Measurements from ENCODE around the gene GTF2IRD1.
"Not testable (repeated sequence)": the region's sequence is repeated elsewhere in the genome, so short reads cannot be mapped to it uniquely, and the experiment has no call there.

The GTF2IRD1 gene

DNA sequence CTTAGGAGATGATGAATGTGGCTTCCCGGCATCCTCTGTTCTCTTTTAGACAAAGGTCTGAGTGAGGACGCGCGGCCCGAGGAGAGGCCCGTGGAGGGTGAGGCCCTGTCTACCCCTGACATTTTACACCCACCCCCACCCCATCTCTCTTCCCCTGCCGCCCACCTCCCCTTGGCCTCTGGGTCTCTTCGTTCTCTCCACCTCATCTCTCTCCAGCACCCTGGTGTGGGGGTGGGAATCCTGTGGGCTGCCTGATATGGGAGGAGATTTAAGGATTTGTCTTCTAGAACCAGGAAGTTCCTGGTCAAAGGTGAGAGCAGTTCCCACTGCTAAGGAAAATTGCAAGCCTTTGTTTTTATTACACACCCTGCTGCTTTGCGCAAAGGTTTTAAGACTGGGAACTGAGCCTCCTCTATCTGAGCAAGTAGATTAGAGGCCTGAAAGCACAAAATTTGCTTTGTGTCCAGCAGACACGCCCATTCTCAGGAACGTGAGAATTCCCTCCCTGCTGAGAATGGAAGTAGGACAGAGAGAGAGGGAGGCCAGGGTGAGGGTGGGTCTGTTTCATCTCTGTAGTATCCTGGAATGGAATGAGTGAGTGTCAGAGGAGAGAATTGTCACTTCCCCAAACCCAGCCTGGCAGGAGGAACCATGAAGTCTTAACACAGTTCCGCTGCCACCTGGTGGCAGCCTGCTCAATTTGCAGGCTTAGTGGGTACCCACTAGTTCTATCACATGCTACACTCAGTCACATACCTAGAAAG lies 91.2 kb downstream of the GTF2IRD1 start:
- H3K27ac Mint-ChIP-seq, result no peak overlapping the region
- ATAC-seq (ENCODE audit: low read depth) (no peak), DNase-seq (ENCODE audit: low spot score in 2 of 2) (no peak)
- H3K36me3 Mint-ChIP-seq, result no peaks in the 10 kb centered on the region
- H3K27me3 Mint-ChIP-seq, result peaks cover 2% of the 10 kb centered on the region
- H3K4me3 Mint-ChIP-seq, result no peak overlapping the region
- H3K9me3 Mint-ChIP-seq, result peaks cover 2% of the 10 kb centered on the region
- H3K4me1 Mint-ChIP-seq, result no peaks in the 10 kb centered on the region

DNA sequence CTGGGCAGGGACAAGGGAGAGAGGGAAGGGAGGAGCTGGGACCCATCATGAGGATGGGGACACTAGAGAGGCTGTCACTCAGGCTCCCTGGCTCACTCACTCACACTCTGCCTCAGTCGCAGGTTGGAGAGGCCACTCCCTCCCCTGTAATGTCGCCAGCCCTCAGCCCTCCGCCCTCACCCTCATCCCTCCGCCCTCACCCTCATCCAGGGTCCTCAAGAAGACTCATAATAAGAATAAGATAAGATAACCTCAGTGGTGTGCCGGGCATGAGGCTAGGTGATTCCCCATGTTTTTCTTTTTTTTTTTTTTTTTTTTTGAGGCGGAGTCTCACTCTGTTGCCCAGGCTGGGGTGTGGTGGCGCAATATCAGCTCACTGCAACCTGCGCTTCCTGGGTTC lies 92.2 kb downstream of the GTF2IRD1 start:
- Mint-ChIP-seq H3K27me3 (peaks cover 2% of the 10 kb centered on the region), H3K9me3 (peaks cover 2% of the 10 kb centered on the region), H3K4me1 (no peaks in the 10 kb centered on the region), H3K4me3 (no peak overlapping the region), H3K27ac (no peak overlapping the region), H3K36me3 (no peaks in the 10 kb centered on the region)
- ATAC-seq (ENCODE audit: low read depth) (no peak), DNase-seq (ENCODE audit: low spot score in 2 of 2) (no peak)

DNA sequence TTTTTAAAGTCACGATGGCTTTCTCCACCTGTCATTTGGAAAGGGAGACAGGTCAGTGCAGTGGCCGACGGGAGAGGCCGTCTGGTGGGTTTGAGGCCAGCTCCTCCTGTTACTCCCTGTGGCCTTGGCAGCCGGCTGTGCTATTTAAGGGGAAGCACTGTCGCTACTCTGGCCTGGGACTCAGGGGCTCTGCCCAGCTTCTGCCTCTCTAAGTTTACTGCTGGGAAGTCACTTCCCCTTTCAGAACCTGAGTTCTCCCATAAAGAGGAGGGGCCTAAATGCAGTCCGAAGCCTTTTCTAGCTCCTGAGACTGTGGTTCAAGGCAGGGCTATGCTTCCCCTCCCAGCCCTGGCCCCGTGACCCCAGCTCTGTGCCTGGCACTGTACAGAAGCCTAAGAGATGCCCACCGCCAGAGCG lies 99.9 kb downstream of the GTF2IRD1 start:
- not testable (repeated sequence) for H3K9me3 Mint-ChIP-seq; H3K4me3 Mint-ChIP-seq; H3K27me3 Mint-ChIP-seq; H3K4me1 Mint-ChIP-seq; H3K27ac Mint-ChIP-seq; DNase-seq (ENCODE audit: low spot score in 2 of 2); H3K36me3 Mint-ChIP-seq
- ATAC-seq (ENCODE audit: low read depth), result peak; percentile 96

DNA sequence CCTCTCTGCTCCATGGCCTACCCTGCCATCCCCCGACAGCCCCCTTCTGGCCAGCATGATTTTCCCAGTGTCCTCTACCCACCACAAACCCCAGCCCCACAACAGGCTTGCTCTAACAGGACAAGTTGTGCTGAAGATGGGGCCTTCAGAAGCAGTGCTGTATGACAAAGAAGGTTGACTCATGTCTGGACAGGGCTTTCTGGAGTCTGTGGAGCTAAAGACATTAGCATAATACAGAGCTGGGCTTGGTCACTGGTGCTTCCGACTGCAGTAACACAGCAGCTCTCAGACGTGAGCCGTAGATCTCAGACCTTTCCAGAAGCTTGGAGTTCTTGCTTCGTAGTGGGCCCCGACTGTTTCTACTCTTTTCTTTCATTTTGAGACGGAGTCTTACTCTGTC lies 100.5 kb downstream of the GTF2IRD1 start:
- Mint-ChIP-seq H3K27ac (no peak overlapping the region), H3K27me3 (no peaks in the 10 kb centered on the region), H3K9me3 (no peaks in the 10 kb centered on the region), H3K36me3 (no peaks in the 10 kb centered on the region), H3K4me3 (no peak overlapping the region), H3K4me1 (peaks cover 5% of the 10 kb centered on the region)
- no peak for ATAC-seq (ENCODE audit: low read depth)
- DNase-seq (ENCODE audit: low spot score in 2 of 2), result no peak

DNA sequence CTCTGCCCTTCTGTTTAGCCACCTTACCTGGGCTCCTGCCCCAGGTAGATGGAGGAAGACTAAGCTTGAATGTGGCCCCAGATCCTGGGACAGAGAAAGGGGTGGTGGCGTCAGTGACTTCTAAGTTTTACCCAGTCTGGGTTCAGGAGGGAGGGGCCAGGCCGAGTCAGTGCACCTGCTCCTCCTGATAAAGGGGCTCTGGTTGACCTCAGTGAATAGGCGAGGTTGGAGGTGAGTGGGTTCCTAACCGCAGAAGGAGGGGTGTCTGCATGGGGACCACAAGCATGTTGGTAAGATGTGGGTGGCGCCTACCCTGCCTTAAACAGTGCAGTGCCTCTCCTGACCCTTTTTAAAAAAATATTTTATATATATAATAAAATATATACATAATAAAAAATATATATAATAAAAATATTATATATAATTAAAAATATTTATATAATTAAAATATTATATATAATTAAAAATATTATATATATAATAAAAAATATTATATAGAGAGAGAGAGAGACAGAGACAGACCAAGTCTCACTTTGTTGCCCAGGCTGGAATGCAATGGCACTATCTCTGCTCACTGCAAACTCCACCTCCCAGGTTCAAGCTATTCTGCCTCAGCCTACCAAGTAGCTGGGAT lies 106.5 kb downstream of the GTF2IRD1 start:
- no peaks in the 10 kb centered on the region for H3K36me3 Mint-ChIP-seq
- no peaks in the 10 kb centered on the region for H3K9me3 Mint-ChIP-seq
- H3K27me3 Mint-ChIP-seq, result peaks cover 2% of the 10 kb centered on the region
- H3K4me3 Mint-ChIP-seq, result no peak overlapping the region
- no peak for DNase-seq (ENCODE audit: low spot score in 2 of 2)
- H3K27ac Mint-ChIP-seq, result no peak overlapping the region
- ATAC-seq (ENCODE audit: low read depth), result no peak
- no peaks in the 10 kb centered on the region for H3K4me1 Mint-ChIP-seq

DNA sequence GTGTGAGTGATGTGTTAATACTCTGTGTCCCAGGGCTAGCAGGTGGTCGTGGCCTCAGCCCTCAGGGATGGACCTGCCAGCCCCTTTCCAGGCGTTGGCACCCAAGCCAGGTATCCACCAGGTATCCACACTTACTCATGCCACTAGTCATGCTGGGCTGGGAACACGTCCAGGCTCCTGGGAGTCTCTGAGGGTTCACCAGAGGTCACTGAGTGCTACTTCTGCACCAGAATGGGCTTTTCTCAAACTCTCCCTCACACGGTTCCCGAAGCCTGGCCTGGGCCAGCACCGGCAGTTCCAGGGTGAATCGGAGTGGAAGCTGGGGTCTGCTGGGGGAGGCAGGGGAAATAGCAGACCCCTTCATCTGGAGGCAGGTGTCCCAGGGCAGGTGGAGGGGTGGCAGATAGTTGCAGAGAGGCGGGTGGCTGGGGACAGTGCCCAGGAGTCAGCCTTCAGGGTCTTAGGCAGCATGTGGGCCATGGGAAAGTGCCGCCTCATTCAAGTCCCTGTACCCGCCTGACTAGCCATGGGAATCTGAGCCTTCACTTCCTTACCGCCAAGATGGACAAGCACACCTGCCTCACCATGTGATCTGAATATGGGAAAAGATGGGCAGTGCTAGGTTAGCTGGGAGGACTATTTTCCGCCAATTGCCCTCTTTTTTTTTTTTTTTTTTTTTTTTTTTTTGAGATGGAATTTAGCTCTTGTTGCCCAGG lies 108.3 kb downstream of the GTF2IRD1 start:
- no peak for DNase-seq (ENCODE audit: low spot score in 2 of 2)
- H3K4me1 Mint-ChIP-seq, result no peaks in the 10 kb centered on the region
- no peaks in the 10 kb centered on the region for H3K36me3 Mint-ChIP-seq
- ATAC-seq (ENCODE audit: low read depth), result no peak
- H3K27me3 Mint-ChIP-seq, result peaks cover 2% of the 10 kb centered on the region
- no peak overlapping the region for H3K4me3 Mint-ChIP-seq
- H3K9me3 Mint-ChIP-seq, result no peaks in the 10 kb centered on the region
- H3K27ac Mint-ChIP-seq, result no peak overlapping the region

DNA sequence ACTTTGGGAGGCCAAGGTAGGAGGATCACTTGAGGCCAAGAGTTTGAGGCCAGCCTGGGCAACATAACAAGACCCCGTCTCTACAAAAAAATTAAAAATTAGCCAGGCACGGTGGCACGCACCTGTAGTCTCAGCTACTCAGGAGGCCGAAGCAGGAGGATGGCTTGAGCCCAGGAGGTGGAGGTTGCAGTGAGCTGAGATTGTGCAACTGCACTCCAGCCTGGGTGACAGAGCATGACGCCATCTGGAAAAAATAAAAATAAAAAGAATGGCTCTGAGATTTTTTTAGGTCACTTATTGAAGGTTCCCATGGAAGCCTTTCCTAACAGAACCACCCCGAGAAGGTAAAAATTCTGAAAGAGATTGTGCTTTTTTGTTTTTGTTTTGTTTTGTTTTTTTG lies 109.9 kb downstream of the GTF2IRD1 start:
- not testable (repeated sequence) for H3K27ac Mint-ChIP-seq; H3K4me3 Mint-ChIP-seq; H3K4me1 Mint-ChIP-seq; H3K36me3 Mint-ChIP-seq; DNase-seq (ENCODE audit: low spot score in 2 of 2); H3K9me3 Mint-ChIP-seq; ATAC-seq (ENCODE audit: low read depth)
- H3K27me3 Mint-ChIP-seq, result peaks cover 10% of the 10 kb centered on the region

DNA sequence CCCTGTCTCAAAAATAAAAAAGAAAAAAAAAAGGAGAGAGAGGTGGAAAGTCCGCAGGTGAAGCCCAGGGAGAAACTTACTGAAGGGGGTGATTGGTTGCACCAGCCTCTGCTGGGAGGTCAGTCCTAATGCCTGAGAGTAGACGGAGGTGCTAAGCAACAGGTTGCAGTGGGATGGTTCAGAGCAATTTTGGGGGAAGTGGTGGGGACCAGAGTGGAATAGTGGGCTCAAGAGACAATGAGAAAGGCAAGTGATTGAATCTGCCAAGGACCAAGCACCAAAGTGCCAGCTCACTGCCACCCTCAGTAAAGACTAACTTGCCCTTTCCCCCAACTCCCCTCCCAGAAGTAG lies 113.6 kb downstream of the GTF2IRD1 start:
- H3K9me3 Mint-ChIP-seq, result no peaks in the 10 kb centered on the region
- no peak for ATAC-seq (ENCODE audit: low read depth)
- no peak for DNase-seq (ENCODE audit: low spot score in 2 of 2)
- peaks cover 12% of the 10 kb centered on the region for H3K27me3 Mint-ChIP-seq
- H3K36me3 Mint-ChIP-seq, result no peaks in the 10 kb centered on the region
- no peak overlapping the region for H3K4me3 Mint-ChIP-seq
- peaks cover 3% of the 10 kb centered on the region for H3K4me1 Mint-ChIP-seq
- no peak overlapping the region for H3K27ac Mint-ChIP-seq

DNA sequence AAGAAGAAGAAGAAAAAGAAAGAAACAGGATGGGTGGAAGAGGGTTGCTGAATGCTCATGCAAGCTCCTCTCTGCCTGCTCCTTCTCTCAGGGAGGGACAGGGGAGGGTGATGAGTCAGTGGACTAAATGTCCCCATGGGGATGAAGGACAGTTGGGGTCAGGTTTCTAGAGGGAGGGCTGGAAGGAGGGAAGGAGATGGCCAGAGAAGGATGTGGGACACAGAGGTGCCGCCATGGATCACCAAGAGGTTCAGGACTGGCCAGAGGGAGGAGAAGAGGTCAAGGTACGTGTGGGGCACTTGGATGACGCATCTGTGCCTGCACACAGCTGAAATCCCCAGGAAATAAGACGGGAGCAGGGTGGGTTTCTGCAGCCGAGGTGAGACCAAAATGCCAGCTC lies 115.0 kb downstream of the GTF2IRD1 start:
- Mint-ChIP-seq H3K36me3 (no peaks in the 10 kb centered on the region), H3K9me3 (no peaks in the 10 kb centered on the region), H3K27ac (no peak overlapping the region), H3K4me1 (peaks cover 3% of the 10 kb centered on the region), H3K4me3 (no peak overlapping the region), H3K27me3 (peaks cover 12% of the 10 kb centered on the region)
- no peak for ATAC-seq (ENCODE audit: low read depth)
- no peak for DNase-seq (ENCODE audit: low spot score in 2 of 2)

DNA sequence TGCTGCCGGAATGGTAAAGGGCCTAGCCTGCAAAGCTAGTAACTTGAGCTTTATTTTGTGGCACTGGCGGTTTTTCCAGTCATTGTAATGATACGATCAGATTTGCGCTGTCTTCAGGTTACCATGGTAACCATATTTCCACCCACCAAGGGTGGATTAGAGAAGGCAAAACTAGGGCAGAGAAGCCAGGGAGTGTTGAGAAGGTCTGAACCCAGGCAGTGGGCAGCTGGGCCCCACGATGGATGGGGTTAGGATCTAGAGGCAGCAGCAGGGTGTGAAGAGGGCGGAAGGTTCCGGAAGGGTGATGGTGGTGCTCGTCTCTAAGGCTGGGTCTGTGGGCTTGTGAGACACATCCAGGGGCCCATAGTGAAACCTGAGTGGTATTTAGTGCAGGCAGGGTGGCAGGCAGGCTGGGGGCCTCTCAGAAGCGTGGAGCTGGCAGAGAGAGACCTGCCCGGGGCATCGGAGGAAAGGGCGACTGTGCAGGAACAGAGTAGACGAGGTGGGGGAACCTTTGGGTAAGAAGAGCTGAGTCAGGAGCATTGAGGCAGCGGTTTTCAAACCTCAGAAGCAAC lies 115.9 kb downstream of the GTF2IRD1 start:
- Mint-ChIP-seq H3K9me3 (no peaks in the 10 kb centered on the region), H3K4me1 (peaks cover 3% of the 10 kb centered on the region), H3K4me3 (no peak overlapping the region), H3K27ac (no peak overlapping the region), H3K27me3 (peaks cover 12% of the 10 kb centered on the region), H3K36me3 (no peaks in the 10 kb centered on the region)
- ATAC-seq (ENCODE audit: low read depth) (no peak), DNase-seq (ENCODE audit: low spot score in 2 of 2) (no peak)

DNA sequence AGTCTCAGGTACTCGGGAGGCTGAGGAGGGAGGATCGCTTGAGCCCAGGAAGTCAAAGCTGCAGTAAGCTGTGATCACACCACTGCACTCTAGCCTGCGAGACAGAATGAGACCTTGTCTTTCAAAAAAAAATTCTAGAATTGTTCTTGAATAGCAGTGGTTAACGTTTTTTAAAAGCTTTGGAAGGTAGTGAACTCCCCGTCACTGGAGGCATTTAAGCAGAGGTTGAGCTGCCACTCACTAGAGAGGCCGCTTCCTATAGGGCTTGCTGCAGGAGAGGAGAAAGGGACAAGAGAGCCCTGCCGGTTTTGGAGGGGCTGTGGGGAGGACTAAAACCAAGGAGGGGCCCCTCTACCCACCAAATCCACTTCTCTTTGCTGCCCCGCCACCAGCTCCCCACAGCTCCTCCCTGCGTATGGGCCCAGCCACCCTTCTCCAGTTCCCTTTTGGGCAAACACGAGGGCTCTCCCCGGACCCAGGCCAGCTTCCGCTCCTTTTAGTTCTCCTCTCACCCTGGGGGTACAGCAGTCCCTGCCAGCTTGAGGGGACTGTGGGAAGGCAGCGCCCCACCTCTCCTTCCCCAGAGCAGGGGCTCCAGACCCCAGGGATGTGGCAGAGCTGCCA lies 116.9 kb downstream of the GTF2IRD1 start:
- H3K4me3 Mint-ChIP-seq, result no peak overlapping the region

DNA sequence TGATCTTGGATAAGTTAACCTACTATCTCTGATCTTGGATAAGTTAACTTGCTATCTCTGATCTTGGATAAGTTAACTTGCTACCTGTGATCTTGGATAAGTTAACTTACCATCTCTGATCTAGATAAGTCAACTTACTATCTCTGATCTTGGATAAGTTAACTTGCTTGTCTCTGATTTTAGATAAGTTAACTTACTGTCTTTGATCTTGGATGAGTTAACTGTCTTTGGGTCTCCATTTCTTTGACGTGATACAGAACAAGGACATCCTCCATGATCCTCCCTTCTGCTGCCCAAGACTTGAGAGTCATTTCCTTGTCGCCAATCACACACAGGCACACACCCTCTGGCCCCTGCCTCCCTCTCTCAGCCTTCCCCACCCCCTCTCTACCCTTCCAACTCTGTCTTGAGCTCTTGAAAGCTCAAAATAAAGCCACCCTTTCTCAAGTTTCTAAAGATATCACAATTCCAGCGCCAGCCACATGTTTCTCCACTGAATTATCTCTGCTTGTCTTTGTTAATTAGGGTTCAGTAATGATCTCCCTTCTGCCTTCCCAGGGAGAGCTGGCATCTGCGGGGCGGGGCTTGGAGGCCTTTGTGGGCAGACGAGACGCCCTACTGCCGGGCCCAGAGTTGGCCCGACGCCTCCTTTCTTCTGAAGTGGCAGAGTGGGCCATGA lies 118.7 kb downstream of the GTF2IRD1 start:
- H3K4me3 Mint-ChIP-seq, result no peak overlapping the region
- H3K4me1 Mint-ChIP-seq, result peaks cover 3% of the 10 kb centered on the region
- ATAC-seq (ENCODE audit: low read depth), result no peak
- H3K27me3 Mint-ChIP-seq, result peaks cover 13% of the 10 kb centered on the region
- H3K9me3 Mint-ChIP-seq, result no peaks in the 10 kb centered on the region
- no peak overlapping the region for H3K27ac Mint-ChIP-seq
- H3K36me3 Mint-ChIP-seq, result no peaks in the 10 kb centered on the region
- DNase-seq (ENCODE audit: low spot score in 2 of 2), result no peak

More for the DNA sequence above, 116.9 kb downstream of the GTF2IRD1 start:
- Mint-ChIP-seq H3K9me3 (no peaks in the 10 kb centered on the region), H3K36me3 (no peaks in the 10 kb centered on the region), H3K27ac (no peak overlapping the region), H3K4me1 (peaks cover 3% of the 10 kb centered on the region), H3K27me3 (peaks cover 14% of the 10 kb centered on the region)
- ATAC-seq (ENCODE audit: low read depth) (no peak), DNase-seq (ENCODE audit: low spot score in 2 of 2) (no peak)

DNA sequence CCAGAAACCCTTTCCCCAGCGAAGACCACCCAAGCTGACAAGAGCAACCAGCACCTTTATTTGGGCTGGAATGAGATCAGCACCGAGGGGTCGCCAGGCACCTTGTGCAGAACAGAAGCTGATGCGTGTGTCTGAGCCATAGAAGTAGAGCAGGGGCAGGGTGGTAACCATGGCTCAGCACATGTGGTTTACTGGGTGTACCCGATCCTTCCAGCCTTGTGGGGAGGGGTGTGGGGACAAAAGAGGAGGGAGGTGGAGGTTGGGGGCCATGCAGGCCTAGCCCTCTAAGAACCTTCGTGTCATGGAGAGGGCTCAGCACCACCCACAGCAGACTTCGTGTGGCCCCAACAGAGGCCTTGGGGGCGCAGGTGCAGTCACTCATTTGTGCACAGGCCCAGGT lies 119.8 kb downstream of the GTF2IRD1 start:
- no peak overlapping the region for H3K27ac Mint-ChIP-seq
- H3K27me3 Mint-ChIP-seq, result peaks cover 8% of the 10 kb centered on the region
- H3K36me3 Mint-ChIP-seq, result no peaks in the 10 kb centered on the region
- DNase-seq (ENCODE audit: low spot score in 2 of 2) (no peak), ATAC-seq (ENCODE audit: low read depth) (no peak)
- H3K4me1 Mint-ChIP-seq, result peaks cover 1% of the 10 kb centered on the region
- no peaks in the 10 kb centered on the region for H3K9me3 Mint-ChIP-seq
- no peak overlapping the region for H3K4me3 Mint-ChIP-seq

Data from memory B cell (primary cell).